A549 treated with dexamethasone at 1 μM for 4 hours (cell line): ENCODE results near the gene DKKL1. TPM values are rescaled to one million over a fixed set of nuclear protein-coding genes. Genes with fewer than 3 reads are reported as not detected.

Experiments used
- total RNA-seq: library from RNA; stranded (reverse); fragments of 200-300 nt; extraction: Qiagen RNA extraction; gene quantifications from 5 replicates; pipeline ENCODE4 v1.2.3, GENCODE V29; 2022

DKKL1 gene
- total RNA-seq, result 0.30 to 0.76 TPM (median 0.55 TPM) in 5 replicates

DNA sequence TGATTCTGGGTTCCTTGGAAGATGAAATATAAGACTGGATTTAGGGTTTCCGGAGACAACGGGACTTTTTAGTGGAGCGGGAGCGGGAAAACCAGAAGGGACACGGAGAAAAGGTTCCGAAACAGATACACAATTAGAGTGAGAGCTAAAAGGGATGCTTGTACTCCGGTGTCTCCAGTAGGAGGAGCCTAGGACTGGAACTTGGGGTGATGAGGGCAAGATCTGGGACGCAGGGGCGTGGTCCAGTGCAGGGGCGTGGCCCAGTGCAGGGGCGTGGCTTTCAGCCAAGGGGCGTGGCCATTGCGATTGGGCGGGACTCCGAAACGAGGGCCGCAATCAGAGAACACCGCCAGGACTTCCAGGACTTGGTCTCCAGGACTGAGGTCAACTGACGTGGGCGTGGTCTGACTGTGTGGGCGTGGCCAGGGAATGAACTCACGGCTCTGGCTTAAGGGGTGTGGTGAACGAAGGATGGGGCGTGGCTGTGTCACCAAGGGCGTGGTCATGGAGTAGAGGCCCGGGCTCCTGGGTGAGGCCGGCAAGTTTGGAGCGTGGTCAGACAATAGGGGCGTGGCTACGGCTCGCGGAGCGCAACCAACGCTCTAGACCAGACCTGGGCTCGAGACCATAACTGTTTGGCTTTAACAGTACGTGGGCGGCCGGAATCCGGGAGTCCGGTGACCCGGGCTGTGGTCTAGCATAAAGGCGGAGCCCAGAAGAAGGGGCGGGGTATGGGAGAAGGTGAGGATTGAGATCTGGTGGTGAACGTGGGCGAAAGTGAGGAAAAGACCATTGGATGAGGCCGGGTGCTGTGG is at the start of gene DKKL1:
Gene DKKL1 (plus strand): TSS at position 610 of the 815 bp plus-strand sequence. CDS start 122 bp downstream, at position 732.

DNA sequence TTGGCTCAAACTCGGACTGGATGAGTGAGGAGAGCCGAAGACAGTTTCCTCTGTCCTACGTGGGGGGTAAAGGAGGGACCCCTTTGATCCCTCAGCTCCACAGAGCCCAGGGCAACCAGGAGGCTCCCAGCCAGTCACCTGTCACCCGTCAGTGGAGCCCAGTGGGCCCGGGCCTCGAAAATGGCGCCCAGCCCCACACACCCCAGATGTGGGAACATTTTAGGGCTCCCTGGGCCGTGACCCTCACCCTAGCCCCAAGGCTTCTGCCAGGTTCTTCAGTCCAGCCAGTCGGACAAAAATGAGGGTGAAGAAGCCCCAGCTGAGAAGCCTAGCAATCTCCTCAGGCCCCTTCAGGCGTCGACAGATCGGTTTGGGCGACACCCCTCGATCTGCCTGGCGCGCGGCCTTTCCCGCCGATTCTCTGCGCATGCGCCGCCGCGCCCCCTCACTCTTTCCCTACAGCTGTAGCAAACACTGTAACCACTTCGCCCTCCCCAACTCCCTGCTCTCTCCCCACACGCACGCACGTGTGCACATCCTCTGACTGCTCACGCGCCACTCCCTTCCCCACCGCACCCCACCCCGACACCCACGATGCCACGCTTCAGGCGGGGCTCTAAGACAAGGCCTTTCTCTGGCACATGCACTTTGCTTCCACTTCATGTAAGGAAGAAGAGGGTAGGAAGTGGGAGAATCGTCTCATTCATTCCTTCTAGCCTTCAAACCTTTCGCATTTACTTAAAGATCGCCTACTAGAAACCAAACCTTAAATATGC is 38.7 kb upstream of the DKKL1 start, which contains the start of gene SLC6A16:
Gene SLC6A16 (minus strand): TSS at position 391 of the 776 bp plus-strand sequence. CDS start 13,844 bp downstream, outside the sequence.

DNA sequence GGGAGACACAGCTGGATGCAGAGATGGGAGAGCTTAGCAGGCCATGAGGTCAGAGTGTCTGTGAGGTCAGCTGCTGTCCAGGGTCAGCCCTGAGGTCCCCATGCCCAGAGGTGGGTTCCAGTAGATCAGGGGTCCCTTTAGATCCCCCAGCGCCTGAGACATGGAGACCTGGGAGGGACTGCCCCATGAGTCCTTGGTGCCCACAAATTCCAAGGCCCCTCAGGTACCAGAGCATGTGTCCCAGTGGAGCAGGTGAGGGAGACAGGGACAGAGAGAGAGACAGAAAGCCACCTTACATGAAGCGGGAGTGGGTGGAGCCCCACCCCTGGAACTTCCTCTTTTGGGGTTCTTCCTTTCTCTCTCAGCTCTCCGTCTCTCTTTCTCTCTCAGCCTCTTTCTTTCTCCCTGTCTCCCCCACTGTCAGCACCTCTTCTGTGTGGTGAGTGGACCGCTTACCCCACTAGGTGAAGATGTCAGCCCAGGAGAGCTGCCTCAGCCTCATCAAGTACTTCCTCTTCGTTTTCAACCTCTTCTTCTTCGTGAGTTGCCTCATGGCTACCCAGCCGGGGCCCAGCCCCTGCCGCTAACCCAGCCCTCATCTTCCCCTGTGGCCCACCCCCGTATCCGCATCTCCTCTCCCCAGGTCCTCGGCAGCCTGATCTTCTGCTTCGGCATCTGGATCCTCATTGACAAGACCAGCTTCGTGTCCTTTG is 28.4 kb upstream of the DKKL1 start, which contains the start of gene CD37:
Gene CD37 (plus strand): TSS at position 336 of the 713 bp plus-strand sequence. CDS start 135 bp downstream, at position 471.

DNA sequence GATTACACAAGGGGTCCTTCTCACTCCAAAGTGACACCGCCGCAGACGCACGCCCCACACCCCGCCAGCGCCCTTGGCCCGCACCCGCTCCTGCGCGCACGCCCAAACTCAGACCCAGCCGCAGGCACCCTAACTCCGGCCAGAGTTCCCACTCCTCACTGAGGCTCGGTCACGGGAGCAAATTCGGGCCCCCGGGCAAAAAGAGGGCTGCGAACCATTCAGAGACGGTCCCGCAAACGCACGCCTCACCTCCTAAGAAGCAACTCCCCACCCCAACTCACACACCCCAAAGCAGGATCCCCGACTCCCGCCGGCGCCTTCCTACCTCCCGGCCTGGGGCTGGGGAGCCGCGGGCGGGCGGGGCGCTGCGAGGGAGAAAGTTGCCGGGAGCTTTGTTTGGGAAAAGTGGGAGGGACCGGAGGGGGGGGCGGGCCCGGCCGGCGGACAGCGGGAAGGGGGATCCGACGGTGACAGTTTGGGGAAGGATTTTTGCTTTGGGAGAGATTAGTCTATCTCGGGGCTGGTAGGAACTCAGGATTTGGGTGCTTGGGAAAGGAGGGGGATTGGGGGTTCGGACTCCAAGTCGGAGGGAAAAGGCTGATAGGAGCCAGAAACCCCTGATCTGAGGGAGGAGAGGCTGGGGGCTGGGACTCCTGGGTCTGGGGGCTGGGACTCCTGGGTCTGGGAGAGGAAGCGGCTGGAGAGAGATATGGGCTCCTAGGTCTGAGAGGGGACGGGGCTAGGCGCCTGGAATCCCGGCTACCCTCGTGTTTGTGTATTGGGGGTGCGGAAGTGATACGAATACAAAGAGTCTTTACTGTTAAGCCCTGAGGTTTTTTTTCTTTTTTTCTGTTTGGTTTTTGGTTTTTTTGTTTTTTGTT is 1.4 kb upstream of the DKKL1 start, which contains the start of gene TEAD2:
Gene TEAD2 (minus strand): TSS at position 369 of the 881 bp plus-strand sequence. CDS start 2,341 bp downstream, outside the sequence.

DNA sequence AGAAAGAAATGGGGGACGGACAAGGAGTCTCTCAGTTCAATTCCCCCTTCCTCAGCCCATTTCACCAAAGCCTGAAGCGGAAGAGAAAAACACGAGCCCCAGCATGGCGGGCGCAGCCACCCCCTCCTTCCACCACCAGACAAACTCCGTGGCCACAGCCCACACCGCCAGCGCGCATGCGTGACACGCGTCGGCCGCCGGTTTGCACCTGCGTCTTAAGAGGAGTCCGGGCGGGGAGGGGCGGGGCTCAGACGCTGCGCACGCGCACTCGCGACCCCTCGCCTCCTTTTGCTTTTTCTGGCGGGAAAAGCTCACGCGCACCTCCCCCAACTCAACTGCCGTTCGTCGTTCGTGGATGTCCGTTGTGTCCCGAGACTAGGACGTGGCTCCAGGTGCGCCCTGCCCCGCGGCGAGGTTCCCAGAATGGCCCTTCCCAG is 24.3 kb downstream of the DKKL1 start, which contains the start of gene KASH5:
Gene KASH5 (plus strand): TSS at position 314 of the 437 bp plus-strand sequence. CDS start 2,635 bp downstream, outside the sequence.

DNA sequence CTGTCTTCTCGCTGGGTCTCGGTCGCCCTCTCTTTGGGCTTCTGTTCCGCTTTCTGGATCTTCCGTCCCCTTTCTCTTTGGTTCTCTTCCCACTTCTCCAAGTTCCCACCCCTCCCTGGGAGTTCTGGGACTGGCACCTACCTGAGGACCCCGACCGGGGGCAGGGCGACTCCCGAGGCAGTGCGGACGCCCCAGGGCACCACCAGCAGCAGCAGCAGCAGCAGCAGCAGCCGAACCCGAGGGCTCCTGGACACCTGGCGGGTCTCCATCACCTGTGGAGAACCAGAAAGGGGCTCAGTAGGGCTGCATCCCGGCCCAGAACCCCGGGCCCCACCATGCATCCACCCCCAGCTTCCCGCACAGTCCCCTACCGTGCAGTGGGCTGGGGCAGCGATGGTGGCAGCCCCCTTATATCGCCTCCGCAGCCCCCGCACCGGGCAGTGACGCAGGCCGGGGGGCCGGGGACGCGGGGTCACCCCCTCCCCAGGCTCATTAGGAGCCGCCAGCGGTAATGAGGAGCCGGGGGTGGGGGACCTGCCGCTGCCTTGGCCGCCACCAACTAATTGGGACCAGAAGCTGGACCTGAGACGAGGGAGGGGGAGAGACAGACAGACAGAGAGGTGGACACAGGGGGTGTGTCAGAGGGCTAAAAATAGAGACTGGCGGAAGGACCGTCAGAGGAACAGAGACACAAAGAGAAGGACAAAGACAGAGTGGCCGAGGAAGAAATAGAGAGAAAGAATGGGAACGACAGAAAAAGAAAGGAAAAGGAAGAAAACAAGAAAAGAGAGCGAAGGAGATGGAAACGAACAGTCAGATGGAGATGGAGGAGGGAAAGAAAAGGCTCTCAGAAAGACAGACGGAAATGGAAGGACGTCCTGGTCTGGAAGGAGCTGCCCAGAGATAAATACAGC is 59.7 kb downstream of the DKKL1 start, which contains the start of gene PTH2:
Gene PTH2 (minus strand): TSS at position 371 of the 914 bp plus-strand sequence. CDS start 102 bp downstream, at position 269.

Other genes with a start within 250 kb of the DKKL1 start
- gene LIN7B, start 249.5 kb upstream of the DKKL1 start, total RNA-seq, result 3.6 to 9.0 TPM (median 6.9 TPM) in 5 replicates
- 0.82 to 1.9 TPM (median 1.3 TPM) in 5 replicates for gene C19orf73, start 244.7 kb upstream of the DKKL1 start, total RNA-seq
- gene PPFIA3, start 244.3 kb upstream of the DKKL1 start, total RNA-seq, result 4.2 to 6.2 TPM (median 5.9 TPM) in 5 replicates
- not detected in 5 replicates for gene HRC, start 208.5 kb upstream of the DKKL1 start, total RNA-seq
- gene TRPM4, start 206.1 kb upstream of the DKKL1 start, total RNA-seq, result 6.5 to 11.6 TPM (median 8.7 TPM) in 5 replicates
- 0.67 to 1.4 TPM (median 0.89 TPM) in 5 replicates for gene SLC6A16, start 38.7 kb upstream of the DKKL1 start, total RNA-seq
- gene CD37, start 28.5 kb upstream of the DKKL1 start, total RNA-seq, result not detected in 5 replicates
- 14.1 to 19.5 TPM (median 17.1 TPM) in 5 replicates for gene TEAD2, start 1.5 kb upstream of the DKKL1 start, total RNA-seq
- not detected in 5 replicates for gene KASH5, start 24.4 kb downstream of the DKKL1 start, total RNA-seq
- not detected in 5 replicates for gene PTH2, start 59.6 kb downstream of the DKKL1 start, total RNA-seq
- gene GFY, start 61.5 kb downstream of the DKKL1 start, total RNA-seq, result 0.17 to 0.40 TPM (median 0.23 TPM) in 5 replicates
- 0.23 to 0.76 TPM (median 0.57 TPM) in 5 replicates for gene SLC17A7, start 77.7 kb downstream of the DKKL1 start, total RNA-seq
- gene PIH1D1, start 87.9 kb downstream of the DKKL1 start, total RNA-seq, result 81.5 to 86.8 TPM (median 85.6 TPM) in 5 replicates
- 13.0 to 27.7 TPM (median 23.9 TPM) in 5 replicates for gene ALDH16A1, start 89.3 kb downstream of the DKKL1 start, total RNA-seq
- gene FLT3LG, start 110.3 kb downstream of the DKKL1 start, total RNA-seq, result 0.94 to 1.6 TPM (median 1.2 TPM) in 5 replicates
- gene RPL13A, start 123.7 kb downstream of the DKKL1 start, total RNA-seq, result 3,612 to 4,177 TPM (median 3,742 TPM) in 5 replicates
- 3,652 to 4,941 TPM (median 3,741 TPM) in 5 replicates for gene RPS11, start 132.6 kb downstream of the DKKL1 start, total RNA-seq
- 25.0 to 32.5 TPM (median 28.0 TPM) in 5 replicates for gene FCGRT, start 148.8 kb downstream of the DKKL1 start, total RNA-seq
- gene RCN3, start 164.1 kb downstream of the DKKL1 start, total RNA-seq, result 1.5 to 3.5 TPM (median 2.6 TPM) in 5 replicates
- gene NOSIP, start 216.7 kb downstream of the DKKL1 start, total RNA-seq, result 90.9 to 110 TPM (median 106 TPM) in 5 replicates
- 0.62 to 0.97 TPM (median 0.64 TPM) in 5 replicates for gene PRRG2, start 217.4 kb downstream of the DKKL1 start, total RNA-seq
- 25.0 to 45.9 TPM (median 44.1 TPM) in 5 replicates for gene PRR12, start 227.3 kb downstream of the DKKL1 start, total RNA-seq